Effector CD8-positive, alpha-beta T cell (primary cell): ENCODE measurements around the gene ITPR3.
"Not testable (repeated sequence)": the region's sequence is repeated elsewhere in the genome, so short reads cannot be mapped to it uniquely, and the experiment has no call there.

ENCODE experiments used
- DNase-seq: peaks from one replicate; lab custom pipeline; 2025; lab: John Stamatoyannopoulos, UW

The ITPR3 gene

DNA sequence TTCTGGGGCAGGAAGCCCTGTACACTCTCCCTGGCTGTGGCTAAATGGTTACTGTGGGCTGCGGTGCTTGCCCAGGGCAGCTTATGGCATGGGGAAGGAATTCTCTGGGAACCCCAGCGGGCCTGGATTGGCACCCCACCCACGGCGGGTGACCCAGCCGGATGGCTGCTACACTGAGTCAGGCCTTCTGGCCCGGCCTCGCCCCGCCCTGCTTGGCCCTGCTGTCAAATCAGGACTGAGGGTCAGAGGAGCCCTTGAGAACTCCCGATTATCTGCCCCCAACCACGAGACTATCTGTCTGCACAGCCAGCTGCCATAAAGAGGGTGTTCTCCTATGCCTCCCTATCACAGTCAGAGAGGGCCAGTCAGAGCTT is 7.3 kb upstream of the ITPR3 start:
- no peak for DNase-seq

DNA sequence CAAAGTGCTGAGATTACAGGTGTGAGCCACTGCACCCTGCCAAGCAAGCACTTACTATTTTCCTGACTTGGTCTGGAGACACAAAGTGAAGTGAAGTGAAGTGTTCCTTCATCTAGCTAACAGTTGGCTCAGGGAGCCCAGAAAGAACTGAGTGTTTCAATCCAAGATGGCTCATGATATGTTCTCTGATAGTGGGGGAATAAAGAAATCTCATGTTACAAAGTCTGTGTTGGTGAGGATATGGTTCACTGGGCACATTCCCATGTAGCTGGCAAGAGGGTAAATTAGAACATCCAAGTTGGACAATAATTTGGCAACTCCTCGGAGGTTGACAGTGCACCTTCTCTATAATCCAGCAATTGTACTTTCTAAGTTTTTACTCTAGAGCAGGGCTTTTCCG is 5.0 kb upstream of the ITPR3 start:
- no peak for DNase-seq

DNA sequence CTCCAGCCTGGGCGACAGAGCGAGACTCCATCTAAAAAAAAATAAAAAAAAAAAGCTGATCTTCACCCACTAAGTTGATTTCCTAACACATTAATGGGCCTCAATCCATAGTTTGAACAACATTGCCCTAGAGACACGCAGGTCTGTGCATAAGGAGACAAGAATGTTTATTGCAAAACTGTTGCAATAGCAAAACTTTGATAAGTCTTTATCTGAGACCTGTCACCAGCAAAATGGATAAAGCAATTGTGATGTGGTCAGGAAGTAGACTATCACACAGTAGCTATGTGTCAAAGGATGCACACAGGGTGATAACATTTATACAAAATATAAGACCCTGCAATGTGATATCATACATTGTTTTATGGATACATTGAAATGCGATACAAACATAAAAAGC is 4.2 kb upstream of the ITPR3 start:
- no peak for DNase-seq

DNA sequence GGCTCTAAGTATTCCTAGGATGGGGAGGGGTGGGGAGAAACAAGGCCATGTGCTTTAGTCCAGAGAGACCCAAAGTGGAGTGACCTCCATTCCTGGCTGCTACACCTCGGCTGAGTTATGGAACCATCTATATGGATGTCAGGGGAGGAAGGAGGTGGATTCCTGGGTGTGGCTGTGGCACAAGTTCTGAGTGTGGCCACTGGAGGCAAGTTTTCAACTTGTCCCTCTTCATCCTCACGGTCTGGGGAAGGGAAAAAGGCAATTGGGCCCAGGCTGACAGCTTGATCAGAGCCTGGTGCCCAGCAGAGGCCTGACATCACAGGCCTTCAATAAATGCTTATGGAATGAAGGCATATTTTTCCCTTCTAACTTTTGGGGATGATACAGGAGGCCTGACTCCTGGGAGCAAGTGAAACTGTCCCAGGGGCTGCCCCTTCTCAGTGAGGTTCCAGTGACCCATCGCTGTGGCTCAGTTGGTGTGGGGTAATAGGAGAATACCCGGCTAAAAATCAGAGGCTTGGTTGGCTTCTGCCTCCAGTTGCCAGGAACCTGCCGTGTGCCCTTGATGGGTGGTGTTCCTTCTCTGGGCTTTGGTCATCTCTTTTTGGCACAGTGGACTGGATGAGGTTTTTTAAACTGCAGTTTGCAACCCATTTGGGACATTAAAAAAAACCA is 1.8 kb upstream of the ITPR3 start:
- DNase-seq = no peak

DNA sequence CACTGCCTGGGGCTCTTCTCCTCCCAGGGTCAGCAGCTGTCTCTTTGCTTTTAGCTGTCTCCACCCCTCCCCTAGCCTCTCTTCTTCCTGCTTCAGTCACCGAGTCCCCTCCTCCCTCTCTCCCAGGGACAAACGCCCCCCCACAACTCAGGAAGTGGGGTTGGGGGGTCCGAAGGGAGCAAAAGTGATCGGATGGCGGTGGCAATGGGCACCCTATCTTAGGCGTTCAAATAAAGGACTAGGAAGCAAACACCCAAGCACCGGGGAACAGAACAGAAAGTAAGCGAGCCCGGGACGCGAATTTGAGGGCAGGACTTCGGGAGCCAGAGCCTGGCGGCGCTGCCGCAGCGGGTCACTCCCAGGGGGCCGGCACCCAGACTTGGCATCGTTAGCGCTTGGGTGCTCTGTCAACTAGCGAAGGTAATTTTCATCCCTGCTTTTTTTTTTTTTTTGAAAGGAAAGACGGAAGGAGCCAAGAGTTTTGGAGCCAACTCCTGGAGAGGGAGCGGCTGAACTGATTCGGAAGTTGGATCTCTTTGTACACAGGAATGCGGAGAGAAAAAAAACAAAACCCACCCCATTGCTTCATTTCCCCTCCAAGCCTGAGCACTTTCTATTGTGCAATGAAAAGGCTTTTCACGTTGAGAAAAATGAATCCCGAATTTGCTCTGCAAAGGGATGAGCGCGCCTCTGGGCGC is 815 bp upstream of the ITPR3 start:
- DNase-seq = no peak

DNA sequence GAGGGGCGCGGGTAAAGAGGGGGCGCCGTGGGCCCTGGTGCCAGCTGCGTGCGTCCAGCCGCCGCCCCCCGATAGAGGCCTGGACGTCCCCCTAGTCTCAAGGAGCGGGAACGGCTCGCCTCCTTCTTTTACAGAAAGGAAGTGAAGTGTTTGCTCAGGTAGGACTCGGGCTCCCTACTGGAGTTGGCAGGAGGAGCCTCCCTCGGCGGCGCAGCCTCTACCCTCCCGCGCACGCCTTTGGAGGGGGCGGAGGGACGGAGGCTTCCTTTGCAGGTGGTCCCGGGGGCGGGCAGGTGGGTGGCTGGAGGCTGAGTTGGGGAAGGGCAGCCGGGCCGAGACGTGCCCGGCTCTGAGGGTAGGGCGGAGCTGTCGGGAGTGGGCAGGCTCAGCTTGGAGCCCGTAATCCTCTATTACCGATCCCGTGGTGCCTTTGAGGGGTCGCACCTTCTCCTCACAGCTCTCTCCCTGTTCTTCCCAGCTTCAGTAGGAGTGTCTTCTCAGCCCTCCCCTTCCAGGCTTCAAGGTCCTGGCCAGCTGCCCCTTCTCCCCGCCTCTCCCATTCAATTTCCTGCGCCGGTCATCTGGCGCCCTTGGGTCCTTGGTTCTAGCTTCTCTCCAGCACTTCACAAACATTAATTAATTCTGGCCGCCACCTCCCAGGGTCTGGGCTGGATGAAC is 728 bp downstream of the ITPR3 start:
- peak; percentile 21 for DNase-seq

DNA sequence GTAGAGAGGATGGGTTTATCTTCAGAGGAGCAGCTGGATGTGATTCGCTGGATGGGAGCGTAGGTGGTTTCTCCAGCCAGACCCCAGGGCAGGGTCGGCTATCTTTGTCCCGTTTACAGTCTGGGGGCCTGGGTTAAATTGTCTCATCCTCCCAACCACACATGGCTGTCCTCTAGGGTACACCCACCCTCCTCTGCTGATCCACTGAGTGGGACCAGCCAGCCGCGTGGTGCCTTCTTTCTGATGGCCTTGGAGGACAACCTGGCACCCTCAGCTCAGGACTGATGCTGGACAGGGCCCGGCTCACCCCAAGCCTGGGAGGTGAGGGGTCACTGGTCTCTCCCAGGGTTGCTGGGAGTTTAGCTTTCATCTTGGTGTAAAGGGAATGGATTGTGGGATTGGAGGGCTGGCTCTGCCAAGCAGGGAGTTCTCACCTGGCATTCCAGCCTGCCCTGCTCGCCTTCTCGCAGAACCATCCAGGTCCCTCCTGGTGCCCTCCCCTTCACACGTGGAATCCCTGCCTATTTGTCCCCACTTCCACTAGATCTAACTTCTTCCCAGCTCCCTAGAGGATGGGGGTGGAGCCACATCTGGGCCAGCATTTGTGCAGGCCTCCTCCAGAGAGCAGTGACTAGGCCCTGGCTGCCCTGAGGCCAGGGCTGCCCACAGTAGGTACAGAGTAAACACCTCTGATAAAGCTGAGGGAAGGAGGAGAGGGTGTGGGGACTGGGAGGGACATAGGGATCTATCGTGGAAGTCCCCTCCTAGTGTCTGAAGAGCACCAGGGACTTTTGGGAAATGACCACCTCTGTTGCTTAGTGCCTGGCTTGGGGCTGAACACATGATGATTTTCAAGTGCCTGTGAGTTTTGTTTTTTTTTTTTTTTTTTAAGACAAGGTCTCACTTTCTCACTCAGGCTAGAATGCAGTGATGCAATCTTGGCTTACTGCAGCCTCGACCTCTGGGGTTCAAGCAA is 1.6 kb downstream of the ITPR3 start:
- DNase-seq = no peak

DNA sequence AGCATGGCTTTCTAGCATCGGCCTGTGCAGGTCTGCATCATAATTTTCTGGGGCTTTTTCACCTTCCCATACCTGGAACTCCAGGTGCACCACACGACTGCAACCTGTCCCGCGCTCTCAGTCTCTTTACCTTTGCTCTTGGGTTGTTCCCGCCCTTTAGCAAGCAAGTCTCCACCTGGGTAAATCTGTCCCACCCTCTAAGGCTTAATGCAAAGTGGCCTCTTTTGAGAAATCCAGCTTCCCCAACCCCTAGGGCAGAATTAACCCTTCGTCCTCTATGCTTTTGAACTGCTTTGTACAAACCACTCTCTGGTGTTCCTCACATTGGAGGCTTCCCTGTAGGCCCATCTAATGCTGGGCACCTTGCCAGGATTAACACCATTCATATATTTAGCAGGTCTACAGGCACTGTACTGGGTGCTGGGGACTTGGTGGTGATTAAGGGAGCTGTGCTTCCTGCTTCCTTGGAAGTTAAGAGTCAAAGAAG is 2.8 kb downstream of the ITPR3 start:
- DNase-seq = no peak

DNA sequence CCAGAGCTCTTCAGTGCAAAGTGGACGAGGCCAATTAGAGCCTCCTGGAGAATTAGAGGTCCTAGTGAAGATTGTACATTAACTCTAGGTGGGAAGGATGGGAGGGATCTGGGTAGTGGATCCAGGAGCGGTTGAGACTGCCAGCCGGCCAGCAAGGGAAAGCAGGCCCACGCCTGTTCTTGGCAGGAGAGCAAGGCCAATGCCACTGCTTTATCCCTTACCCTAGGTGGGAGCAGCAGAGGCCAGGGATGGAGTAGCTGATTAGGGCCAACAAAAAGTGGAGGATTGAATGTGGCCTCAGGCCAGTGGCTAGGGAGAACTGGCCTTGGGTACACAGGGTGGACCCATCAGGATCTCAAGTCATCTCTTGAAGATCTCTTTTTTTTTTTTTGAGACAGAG is 3.7 kb downstream of the ITPR3 start:
- DNase-seq = no peak

DNA sequence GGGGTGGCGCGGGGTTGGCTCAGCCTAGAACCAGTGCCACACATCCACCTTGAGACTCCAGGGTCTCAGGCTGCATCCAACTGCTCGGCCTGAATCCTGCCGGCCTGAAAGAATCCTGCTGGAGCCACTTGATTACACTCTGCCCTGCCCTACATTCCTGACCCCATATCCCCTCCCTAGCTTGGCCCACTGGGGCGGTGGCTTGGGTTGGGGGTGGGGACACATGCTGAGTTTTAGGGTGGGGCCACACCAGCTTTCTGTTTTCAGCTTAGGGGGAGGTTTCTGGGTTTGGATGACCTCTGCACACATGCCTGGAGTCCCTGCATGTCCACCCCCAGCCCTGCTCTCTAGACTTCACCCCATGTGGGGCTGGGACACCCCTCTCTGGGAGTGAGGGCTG is 6.8 kb downstream of the ITPR3 start:
- DNase-seq = no peak

DNA sequence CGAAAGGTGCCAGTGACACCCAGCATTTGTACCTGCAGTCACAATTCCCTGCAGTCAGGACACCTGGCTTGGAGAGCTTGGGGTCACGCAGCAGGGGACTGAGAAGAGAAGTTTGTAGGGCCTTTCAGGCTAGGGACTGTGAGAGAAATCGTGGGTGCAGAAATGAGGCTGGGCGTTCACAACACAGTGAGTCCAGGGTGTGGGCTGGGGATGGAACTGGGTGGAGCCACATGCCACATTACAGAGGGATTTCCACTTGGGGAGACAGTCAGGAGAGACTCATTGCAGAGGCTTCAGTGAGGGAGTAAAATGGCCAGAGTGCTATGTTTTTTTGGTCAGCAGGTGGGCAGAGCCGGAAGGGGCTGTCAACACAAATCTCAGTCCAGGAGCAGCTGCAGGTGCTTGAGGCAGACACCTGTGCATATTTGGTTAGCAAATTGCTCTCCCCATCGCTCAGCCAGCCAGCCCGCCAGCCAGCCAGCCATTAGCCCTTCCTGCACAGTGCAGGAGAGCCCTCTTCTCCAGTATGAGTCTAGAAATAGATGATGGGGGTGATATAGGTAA is 7.4 kb downstream of the ITPR3 start:
- DNase-seq = no peak

DNA sequence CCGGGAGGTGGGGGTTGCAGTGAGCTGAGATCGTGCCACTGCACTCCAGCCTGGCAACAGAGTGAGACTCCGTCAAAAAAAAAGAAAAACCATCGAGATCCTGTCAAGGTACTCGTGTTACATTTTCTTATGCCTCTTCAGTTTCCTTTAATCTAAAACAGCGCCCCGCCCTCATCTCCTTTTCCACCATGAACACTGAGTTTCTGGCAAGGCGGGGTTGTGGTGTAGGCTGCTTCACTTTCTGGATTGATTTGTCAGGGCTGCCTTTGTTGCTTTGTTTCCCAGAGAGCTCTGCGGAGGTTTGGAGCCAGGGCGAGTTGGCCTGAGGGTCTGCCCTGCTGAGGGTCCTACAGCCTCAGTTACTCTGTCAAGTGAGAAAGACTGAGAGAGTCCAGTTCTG is 8.9 kb downstream of the ITPR3 start:
- no peak for DNase-seq

DNA sequence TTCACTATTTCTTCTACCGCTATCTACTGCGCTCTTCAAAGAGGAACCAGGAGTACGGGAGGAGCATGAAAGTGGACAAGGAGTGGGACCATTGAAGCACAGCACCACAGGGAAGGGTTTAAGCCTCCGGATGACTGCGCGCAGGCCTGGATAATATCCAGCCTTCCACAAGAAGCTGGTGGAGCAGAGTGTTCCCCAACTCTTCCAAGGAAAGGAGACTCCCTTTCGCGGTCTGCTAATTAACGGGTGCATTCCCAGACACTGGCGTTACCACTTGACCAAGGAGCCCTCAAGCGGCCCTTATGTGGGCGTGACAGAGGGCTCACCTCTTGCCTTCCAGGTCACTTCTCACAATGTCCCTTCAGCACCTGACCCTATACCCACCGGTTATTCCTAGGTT is 10.4 kb downstream of the ITPR3 start:
- not testable (repeated sequence) for DNase-seq

DNA sequence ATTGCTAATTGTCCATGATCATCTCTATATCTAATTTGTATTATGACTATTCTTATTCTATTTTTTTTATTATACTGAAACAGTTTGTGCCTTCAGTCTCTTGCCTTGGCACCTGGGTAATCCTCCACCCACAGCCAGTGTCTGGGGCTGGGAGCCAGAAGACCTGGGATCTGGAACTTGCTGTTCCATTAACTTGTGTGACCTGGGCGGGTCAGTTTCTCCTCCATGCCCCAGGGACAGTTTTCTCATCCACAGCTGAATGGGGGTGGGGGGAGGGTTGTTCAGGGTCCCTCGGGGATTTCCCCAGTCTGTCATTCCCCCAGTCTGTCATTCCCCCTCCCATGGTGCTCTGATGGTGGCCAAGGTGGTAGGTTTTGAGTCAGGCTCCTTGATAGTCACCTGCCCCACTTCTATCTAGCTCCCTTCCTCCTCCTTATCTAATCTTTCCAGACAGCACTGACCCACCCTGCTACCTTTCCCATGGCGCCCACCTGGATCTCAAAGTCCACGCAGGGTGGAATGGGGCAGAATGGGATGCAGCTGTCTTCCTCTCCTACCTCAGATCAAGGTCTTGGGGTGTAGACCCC is 10.9 kb downstream of the ITPR3 start:
- no peak for DNase-seq

DNA sequence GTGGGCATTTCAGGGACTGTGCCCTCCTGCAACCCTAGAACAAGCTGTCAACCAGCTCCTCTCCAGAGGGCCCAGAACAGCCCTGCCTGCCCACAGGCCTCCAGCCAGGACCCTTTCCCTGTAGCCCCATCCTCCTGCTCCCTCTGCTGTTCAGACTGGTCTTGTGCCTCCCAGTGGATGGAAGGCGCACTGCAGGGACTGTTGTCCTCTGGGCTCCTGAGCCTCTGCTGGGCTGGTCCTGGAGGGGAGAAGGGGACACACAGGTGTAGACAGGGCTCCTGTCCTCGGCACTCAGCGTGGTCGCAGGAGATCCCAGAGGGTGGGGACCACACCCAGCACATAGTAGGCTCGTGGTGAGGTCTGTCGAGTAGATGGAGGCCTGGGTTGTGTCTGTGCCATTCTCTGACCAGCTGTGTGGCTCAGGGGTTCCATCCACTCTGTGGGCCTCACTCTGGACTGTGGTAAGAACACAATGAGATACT is 11.5 kb downstream of the ITPR3 start:
- DNase-seq = peak; percentile 37

DNA sequence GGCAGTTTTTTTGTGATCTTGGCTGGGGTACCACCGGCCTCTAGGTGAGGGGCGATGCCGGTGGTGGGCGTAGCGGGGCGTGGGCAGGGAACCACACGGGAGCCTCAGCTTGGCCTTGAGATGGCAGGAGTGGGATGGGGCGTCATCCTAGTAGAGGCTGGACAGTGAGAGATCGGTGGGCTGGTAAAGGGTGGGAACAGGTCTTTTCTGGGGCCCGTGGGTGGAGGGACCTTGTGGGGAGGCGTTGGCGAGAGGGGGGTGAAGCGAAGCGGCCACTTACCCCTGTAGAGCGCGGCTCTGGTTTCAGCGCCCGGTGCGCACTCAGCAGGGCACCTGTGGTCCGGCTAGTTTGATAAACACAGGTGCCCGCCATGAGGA is 12.0 kb downstream of the ITPR3 start:
- no peak for DNase-seq

DNA sequence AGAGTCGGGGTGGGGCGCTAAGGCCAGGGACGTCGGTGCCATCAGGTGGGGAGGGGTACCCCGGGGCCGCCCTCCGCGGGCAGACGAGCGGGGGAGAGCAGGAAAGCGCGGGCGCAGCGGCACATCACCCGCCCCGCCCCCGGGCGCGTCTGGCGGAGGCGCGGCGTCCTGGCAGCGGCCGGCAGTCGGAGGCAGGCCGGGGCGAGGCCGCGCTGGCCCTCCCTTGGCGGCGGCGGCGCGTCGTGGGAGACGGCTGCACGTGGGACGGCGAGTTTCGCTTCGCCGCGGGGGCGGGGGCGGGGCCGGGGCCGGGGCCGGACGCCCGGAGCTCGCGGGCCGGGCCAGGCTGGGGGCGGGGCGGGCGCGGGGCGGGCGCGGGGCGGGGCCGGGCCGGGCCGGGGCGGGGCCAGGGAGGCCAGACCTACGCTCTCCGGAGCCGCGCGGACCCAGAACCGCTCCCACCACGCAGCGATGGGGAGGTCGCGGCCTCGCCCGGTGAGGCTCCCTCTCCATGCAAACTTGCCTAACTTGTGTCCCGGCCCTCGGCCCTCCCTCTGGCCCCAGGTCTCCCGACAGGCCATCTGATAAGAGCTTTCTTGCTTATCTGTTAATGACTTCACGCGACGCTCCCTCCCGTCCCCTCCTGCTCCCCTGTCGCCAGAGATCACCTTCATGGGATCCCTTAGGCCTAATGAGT is 12.5 kb downstream of the ITPR3 start:
- peak; percentile 39 for DNase-seq

DNA sequence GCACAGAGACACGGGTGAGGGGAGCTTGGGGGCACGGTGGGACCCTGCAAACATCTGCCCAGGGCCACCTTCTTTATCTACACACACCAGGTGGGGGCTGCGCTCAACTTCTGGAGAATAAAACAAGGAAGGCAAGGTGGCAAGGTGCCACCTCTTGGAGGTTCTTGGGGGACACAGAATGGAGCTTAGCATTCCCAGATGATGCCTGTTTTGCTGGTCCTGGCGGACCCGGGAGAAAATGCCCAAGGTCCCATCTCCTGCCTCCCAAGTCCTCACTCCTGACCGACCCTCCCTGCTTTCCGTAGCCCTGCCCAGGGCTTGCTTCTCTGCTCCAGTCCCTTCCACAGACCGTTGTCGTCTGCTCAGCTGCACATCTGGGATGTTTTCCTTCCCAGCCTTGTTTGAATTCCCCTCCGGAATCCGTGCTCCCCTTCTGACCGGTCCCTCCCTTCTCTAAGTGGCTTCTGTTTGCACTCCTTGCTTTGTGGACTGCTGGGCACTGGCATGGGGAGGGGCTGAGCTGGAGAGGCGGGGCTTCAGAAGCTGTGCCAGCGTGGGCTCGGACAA is 13.1 kb downstream of the ITPR3 start:
- DNase-seq = no peak

DNA sequence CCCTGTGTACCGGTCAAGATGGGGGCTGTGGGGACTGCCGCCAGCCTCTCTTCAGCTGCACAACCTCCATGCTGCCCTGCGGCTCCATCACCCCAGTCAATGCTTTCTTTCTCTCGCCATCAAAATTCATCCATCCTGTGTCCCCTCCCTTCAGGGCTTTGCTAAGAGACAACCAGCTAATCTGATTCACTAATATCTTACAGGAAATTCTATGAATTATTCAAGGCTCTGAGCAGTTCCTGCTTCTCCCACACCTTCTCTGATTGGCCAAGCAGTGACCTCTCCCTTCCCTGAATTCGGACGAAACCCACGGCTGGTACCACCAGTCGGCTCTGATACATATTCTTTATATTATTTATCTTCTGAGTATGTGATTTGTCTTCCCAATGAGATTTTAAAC is 13.8 kb downstream of the ITPR3 start:
- DNase-seq = no peak

DNA sequence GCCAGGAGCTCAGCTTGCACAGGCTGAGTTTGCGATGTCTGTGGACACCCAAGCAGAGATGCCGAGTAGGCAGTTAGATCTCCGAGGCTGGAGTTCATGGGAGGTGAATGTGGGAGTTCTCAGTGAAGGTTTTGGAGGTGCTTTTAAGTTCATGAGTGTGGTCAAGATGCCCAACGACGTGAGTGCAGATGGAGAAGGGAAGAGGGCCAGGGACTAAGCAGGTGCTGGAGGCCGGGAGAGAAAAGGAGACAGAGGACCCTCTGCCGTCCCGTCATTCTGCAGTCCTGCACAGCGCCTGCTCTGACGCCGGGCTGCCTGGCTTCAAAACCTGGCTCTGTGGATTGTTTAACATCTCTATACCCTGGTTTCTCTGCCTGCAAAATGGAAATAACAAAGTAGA is 15.5 kb downstream of the ITPR3 start:
- no peak for DNase-seq
